Hippocampal formation (tissue), 2 donors: ENCODE data around the gene IL17C.
A peak's percentile ranks its signal among the peaks of the same experiment; 100 is the strongest.

Experiments used
- DNase-seq, 2 donors: peaks; one replicate each; lab custom pipeline; 2025; lab: John Stamatoyannopoulos, UW

Gene IL17C

DNA sequence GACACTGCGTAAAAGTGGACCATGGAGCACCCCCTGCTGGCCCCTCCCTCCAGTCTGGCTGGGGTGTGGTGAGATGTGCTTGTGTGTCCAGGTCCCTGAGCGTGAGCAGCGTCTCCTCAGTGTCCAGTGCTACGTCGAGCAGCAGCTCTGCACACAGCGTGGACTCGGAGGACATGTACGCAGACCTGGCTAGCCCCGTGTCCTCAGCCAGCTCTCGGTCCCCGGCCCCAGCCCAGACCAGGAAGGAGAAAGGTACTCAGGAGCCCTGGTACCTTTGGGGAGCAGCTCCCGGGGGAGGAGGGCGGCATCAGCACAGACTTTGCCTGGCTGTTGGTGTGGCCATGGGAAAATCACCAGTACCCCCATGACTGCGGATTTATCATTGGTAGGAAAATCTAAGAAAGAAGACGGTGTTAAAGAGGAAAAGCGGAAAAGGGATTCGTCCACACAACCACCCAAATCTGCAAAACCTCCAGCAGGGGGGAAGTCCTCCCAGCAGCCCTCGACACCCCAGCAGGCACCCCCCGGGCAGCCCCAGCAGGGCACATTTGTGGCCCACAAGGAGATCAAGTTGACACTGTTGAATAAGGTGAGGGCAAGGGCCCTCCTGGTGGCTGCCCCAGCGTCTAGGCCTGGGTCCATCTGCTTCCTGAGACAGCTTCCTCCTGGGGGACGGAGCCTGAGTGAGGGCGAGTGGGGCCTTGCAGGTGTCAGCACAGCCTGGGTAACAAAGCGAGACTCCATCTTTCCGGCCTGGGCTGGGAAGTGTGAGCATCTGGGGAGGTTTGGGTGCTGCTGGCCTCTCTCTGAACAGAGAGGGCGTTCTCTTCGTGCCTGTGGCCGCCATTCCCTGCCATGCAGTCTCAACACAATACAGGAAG, 10.6 kb upstream of the IL17C start:
- DNase-seq, result no peak

DNA sequence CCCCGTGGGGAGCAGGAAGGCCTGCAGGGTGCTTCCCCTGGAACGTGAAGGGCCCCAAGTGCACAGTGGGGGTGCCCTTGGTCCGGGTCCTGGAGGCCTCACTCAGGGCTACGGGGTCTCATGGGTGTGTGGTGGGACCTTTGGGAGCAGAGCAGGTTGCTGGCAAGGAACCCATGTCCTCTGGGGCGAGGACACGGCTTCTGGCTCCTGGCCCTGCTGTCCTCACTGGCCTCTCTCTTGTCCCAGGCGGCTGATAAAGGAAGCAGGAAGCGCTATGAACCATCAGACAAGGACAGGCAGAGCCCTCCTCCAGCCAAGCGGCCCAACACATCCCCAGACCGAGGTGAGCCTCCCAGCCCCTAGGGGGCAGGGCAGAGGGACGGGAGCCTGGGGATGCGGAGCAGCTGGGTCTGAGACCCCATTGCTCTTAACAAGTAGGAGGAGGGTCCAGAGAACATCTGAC, 9.8 kb upstream of the IL17C start:
- no peak for DNase-seq

DNA sequence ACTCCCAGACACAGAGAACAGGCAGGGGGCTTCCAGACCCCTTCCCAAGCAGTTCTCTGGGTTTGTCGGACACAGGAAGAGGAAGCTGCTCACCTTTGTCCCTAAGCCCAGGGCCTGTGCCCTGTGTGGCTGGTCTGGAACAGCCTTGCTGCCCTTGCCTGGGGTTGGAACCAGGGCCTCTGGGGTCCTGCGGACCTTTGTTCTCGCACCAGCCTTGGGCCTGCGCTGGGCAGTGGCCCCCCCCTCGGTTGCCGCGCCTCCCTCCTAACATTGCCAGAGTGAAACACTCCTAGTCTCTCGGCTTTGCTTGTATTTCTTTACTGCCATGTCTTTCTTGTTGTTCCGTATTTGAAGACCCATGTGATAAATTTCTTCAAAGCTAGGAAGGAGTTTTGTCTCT, 8.5 kb upstream of the IL17C start:
- no peak for DNase-seq

DNA sequence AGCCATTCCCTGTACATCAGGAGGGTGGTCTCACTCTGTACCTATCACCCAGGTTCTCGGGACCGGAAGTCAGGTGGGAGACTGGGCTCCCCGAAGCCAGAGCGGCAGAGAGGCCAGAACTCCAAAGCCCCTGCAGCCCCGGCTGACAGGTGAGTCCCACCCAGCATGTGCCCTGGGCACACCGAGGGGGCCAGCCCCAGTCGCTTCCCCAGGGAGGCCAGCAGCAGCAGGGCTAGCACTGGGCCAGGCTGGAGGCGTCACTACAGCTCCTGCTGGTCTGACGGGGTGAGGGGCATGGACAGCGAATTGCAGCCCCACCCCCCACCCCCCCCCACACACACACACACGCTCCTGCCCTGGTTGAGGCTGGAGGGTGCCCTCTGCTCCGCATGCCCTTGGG, 7.9 kb upstream of the IL17C start:
- no peak for DNase-seq

DNA sequence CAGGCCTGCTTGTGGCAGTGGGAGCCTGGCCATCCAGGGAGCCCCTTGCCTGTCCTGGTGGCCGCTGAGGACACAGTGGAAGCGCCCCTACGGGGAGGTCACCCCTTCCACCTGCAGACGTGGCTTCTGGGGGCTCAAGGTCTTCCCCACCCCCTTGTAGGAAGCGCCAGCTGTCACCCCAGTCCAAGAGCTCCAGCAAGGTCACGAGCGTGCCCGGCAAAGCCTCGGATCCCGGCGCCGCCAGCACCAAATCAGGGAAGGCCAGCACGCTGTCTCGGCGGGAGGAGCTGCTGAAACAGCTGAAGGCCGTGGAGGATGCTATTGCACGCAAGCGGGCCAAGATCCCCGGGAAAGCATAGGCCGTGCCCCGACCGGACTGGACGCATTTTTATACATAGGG, 7.4 kb upstream of the IL17C start:
- DNase-seq, result no peak

DNA sequence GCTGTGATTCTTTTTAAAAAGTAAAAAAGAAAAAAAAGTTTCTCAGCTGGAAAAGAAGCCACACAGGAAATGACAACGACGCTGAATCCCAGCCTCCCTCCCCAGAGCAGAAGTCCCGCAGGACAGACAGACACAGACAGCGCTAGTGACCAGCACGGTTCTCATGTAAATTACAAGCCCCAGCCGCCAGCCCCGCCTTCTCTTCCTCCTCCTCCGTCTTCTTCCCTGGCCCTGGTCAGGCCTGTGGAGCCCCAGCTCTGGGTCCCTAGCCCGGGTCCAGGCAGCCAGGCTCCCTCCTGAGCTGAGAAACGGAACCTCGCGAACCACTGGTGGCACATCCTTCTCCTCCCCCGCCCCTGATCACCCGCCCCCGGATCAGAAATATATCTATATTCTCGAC, 7.0 kb upstream of the IL17C start:
- no peak for DNase-seq

DNA sequence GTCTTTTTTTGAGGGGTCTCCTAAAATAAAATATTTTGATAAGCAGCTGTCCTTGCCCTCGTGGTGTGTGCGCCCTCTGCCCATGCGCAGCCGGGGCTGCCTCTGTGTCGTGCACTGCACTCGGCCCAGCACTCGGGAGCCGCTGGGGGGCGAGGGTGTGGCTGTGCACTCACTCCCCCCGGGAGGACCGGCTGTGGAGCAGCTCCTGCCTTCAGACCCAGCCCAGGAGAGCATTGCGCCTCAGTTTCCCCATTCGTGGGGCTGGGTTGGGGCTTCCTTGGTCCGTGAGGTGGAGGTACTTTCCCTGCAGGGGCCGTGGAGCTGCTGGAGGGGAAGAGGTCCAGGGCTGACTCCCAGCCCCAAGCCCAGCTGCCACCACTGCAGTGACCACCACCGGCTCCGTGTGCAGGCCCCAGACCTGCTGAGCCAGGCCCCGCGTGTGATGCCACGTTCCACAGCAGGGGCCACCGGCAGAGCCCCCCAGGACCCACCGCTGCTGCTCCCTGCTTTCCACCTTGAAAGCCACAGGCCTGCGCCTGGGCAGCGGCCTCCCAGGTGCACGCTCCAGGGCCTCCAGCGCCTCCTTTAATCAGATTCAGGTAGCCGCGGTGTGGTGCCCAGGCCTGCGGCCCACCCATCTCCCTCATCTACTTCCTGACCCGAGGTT, 6.3 kb upstream of the IL17C start:
- no peak for DNase-seq

DNA sequence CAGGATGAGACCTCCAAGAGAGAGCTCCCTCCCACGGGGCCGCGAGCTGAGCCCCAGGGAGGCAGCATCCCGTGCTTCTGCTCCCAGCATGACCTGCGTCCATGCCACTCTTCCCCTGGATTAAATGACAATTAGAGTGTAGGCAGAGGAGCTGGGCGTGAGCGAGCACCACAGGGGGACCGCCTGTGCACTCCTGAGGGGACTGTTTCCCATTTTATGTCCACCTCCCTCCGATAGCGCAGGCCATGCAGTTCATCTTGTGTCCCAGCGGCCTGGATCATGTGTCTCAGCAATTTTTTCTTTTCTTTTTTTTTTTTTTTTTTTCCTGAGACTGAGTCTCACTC, 5.8 kb upstream of the IL17C start:
- no peak for DNase-seq

DNA sequence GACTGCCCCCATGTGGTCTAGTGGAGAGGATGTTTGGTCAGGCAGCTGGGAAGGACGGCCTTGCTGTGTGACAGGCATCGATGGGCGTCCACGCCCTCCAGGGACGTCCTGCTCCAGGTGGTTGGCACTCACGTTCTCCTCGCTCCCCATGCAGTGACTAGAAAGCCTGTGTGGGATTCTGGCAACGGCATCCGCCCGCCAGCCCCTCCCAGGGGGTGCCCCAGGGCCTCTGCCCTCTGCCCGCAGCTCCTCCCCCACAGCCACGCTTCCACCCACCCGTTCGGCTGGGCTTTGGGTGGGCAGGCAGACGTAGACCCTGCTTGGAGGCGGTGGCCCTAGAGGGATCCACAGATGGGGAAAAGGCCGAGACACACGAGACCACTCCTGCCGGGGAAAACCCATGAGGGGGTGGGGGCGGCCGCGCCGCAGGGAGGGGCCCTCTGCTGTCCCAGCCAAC, 4.7 kb upstream of the IL17C start:
- peak in 1 of 2 donors; percentile 45 for DNase-seq

DNA sequence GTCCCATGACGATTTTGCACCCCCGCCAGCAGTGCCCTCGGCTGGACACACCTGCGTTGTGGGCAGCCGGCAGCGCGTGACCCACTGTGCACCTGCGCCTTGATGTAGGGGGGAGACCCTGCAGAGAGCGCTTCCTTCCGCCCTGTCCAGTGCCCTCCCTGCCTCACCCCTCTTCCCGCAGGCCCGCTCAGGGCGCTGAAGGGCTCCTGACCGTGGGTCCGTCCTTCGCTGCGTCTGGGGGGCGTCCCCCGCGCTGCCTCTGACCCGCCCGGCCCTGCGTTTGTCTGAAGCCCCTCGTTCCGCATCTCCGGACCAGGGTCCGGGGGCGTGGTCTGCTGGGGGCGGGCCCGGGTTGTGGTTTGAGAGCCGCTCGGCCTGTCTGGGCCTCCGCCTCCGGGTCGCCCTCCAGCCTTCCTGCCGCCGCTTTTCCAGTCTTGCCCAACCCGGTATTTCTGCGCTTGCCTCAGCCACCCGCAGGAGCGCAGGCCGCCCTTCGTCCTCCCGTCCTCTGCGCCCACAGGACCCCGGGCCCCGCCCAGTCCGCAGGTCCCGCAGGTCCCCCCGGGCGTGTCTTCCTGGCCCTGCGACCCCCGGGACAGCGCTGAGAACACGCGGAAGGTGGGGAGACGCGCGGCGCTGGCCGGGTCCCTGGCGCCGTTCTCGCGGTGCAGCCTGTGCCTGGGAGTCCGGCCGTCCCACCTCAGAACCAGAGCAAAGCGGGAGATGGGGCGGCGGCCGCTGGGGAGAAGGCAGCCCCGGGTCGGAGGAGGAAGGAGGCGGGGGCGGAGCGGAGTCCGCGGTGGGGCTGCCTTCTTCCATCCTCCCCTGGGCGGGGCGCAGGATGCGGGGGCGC, 4.0 kb upstream of the IL17C start:
- DNase-seq, result no peak

DNA sequence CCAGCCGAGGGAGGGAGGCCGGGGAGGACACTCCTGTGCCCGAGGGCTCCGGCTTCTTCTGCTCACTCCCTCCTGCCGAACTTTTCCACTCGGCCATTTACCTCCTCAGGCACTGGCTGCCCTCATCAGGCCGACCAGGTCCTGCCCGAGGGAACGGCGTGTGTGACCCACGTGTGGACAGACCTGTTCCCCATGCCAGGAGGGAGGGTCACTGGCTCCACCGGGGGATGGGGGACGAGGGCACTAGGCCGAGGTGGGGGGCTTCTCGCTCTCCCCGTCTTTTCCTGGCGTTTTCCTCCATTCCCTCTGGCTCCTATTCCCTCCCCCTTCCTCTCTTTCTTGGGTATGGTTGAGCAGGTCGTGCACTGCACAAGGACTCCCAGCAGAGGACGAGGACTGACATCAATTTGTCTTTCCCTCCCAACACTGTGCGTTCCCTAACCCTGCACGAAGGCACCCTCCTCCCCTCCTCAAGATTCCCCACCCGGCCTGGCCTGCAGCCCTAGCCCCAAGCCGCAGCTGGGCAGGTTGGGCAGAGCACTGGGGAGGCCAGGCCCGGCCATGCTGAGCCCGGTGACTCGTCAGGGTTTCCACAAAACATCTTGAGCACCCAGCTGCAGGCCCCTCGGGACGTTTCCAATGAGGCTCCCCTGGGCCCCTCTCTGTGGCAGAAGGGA, 3.2 kb upstream of the IL17C start:
- DNase-seq, result no peak

DNA sequence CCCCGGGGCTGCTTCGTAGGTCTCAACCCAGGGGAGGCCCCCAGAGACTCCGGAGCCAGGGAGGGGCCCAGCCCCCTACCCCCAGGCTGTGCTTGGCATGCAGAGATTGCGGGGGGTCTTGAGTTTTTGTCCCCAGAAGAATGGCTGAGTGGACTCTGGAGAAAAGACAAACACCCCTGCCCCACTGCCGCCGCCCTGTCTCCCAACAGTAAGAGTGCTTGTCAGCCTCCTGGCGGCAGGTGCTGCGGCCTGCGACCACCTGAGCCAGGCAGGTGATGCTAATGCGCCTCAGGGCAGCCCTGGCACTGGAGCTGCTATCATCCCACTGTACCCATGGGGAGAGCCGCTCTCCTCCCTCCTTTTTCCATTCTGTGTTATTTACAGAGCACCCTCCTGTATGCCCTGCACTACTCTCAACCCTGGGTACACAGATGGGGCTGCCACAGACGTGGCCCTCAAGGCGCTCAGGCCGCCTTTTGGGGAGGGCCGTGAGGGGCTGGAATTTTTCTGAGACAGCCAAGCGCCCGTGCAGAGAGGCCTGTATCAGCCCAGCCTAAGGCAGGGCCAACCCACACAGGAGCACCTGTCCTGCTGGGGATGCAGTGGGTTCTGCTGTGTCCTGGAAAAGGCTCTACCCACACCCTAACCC, 2.6 kb upstream of the IL17C start:
- no peak for DNase-seq

DNA sequence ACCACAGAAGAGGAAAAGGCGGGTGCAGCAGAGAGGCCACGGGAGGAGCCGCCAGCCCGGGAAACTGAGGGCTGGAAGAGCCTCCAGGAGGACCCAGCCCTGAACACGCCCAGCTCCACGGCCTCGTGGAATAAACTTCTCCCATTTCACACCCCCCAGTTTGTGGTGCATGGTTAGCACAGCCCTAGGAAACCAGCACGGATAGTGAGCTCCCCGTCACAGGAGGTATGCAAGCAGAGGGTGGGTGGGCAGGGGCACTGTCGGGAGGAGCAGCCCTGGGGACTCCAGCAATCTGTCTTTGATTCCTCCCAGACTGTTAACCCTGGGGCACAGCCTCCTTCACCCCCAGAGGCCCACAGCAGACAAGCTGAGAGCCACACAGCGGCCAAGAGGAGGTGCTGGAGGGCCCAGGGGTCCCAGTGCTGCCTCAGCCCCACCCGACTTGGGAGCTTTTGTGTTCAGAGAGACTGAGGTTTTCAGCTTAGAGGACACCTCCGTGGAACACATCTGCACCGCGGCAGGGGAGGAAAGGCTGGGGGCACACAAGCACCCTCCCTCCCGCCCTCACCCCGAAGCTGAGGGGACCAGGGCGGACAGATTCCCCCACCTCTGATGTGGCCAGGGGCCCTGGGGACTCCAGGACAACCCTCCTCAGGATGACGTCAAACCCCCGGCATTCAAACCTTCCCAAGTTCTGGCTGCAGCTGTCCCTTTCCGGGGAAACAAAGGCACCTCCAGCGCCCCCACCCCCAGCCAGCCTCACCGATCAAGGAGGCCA, 1.7 kb upstream of the IL17C start:
- DNase-seq, result no peak

DNA sequence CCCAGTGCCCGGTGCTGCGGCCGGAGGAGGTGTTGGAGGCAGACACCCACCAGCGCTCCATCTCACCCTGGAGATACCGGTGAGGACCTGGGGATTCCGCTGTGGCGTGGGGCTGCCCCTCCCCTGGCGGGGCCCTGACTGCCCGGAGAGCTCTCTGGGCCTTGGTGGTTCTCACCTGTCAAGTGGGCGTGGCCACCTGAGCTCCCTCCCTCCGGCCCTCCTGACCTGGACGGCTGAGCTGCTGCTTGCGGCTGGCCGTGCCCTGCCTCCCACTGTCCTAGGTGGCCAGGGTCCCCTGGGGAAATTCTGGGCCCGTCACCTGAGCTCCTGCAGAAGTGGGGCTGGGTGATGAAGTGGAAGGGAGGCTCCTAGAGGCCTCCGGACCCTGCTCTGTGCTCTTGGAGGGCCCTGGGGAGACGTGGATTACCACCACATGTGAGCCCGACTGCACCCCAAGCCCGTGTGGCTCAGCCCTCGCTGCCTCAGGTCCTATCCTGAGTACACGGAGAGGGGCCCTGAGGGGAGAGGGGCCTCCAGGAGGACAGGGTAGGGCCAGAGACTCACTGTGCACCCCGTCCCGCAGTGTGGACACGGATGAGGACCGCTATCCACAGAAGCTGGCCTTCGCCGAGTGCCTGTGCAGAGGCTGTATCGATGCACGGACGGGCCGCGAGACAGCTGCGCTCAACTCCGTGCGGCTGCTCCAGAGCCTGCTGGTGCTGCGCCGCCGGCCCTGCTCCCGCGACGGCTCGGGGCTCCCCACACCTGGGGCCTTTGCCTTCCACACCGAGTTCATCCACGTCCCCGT, 1.1 kb downstream of the IL17C start:
- DNase-seq, result no peak

DNA sequence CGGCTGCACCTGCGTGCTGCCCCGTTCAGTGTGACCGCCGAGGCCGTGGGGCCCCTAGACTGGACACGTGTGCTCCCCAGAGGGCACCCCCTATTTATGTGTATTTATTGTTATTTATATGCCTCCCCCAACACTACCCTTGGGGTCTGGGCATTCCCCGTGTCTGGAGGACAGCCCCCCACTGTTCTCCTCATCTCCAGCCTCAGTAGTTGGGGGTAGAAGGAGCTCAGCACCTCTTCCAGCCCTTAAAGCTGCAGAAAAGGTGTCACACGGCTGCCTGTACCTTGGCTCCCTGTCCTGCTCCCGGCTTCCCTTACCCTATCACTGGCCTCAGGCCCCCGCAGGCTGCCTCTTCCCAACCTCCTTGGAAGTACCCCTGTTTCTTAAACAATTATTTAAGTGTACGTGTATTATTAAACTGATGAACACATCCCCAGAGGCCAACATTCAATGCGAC, 1.7 kb downstream of the IL17C start:
- no peak for DNase-seq

DNA sequence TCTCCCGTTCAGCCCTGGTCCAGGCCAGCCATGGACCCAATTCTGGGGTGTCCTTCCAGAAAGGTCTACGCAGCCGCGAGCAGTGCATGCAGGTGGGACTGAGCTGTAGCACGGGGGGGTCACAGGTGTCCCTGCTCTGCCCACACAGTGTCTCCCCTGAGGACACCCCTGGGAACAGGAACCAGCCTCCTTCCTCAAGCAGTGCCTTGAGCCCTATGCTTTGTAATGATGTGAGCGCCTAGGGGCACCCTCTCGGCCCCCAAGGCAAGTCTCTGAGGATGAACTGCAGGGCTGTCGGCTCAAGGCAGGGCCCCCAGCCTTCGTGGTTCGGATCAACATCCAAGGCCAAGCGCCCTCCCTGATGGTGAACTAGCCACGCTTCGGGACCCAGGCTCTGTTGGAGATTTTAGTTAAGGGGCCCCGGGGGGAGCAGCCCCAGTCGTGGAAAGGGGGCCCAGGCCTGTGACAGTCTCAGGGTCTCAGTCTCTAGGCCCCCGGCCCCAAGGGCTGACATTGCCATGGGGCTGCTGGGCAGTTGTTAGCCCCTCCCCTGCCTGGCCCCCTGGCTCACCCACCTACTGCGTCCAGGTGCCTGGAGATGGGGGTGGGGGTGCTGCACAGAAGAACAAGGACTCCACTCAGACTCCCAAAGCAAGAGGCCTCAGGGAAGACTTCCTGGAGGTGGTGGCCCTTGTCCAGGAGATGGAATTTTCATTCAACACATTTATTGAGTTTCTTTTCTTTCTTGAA, 2.3 kb downstream of the IL17C start:
- DNase-seq, result no peak

DNA sequence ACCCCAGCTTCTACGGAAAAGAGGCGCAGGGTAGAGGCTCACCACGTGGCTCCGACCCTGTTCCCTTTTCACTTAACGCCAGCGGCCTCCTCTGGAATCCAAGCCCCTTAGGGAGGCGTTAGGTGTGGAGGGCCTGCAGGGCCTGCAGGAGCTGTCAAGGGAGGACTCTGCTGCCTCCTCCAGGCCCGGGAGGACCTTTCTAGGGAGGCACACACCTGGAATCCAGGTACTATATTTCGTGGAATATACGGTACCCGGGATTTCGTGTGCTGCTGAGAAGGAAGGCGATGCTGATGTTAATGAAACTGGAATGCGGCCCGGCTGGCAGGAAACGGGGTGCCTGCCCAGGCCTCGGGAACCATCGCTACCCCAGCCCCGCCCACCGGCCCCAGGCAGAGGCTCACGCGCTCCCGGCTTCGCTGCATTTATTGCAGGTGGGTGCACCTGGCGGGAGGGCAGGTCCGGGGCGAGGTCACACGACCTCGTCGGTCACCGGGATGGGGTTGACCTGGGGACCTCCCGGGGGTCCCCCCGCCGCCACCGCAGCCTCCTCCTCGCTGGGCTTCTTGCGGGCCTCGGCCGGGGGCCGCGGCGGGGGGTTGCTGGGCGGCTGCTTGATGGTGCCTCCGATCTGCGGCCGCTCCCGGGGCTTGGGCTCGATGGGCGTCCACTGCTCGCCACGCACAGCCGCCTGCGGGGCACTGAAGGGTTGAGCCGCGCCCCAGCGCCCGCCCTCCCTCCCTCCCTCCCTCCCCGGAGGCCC, 4.7 kb downstream of the IL17C start:
- DNase-seq, result no peak

DNA sequence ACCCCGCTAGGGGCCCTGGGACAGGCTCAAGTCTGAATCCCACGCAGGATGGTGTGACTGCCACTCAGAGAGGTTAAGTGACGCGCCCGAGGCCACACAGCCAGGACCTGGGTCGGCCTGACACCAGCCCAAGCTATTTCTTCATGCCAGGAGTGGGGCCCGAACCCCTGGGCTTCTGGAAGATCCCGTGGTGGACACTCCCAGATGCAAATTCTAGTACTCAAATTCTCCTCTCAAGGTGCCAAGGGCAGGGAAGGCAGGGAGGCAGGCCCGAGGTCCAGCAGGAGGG, 5.2 kb downstream of the IL17C start:
- no peak for DNase-seq
